GM23338 (cell line): ENCODE results near the gene TBC1D5.

Experiments
- EZH2 ChIP-seq: fragments of 200-600 bp; sonication (generic); IDR thresholded peaks from one replicate; pipeline ENCODE4 v1.8.0; 2017; ENCODE audit warnings: antibody characterized with exemption, mild to moderate bottlenecking, low read depth; ENCODE audit not compliant: unreplicated experiment
- POLR2AphosphoS5 ChIP-seq: IDR thresholded peaks from 2 replicates; pipeline ENCODE4 v1.6.1; 2016; ENCODE audit warnings: antibody characterized with exemption, low read depth
- TF ChIP-seq, protein P1 (sequence below), 2 experiments: fragments of 200-600 bp in 1 of 2; sonication (generic) in 1 of 2; conservative IDR thresholded peaks; 2 replicates each; pipeline versions ENCODE4 v1.5.1 to v1.6.1; 2016 to 2017; ENCODE audit warnings: antibody characterized with exemption in 2 of 2, low read depth in 2 of 2, mild to moderate bottlenecking in 2 of 2, moderate library complexity in 1 of 2

DNA sequence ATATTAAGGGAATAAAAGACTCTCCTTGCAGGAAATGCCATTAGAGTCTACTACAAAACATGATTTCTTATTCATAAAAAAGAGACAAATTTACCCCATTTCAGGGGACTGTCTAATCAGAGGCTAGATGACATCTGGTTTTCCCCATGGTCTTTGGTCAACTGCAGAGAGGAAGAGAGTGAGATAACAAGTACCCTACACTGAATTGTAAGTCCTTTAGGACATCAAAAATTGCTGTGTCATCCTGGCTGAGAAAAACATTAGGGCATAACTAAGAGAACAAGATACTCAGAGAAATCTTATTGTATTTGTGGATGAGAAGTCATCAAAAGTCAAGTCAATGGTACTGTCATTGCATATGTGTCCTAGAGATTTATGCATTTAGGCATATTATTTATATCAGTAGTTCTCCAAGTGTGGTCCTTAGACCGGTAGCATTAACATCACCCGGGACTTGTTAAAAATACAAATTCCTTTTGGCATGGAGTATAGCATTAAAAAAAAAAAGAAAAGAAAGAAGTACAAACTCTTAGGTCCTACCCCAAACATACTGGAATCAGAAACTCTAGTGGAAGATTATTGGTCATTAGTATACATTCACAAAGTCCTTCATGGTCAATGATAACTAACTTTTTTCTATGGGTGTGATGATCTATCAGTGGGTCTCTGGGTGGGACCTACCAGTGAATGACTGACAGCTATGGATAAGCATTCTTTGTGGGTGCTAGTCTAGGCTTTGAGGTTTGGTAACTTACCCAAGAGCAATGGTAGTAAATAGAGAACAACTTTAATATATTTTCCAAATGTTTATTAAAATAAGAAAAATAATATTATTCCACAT, 29.0 kb upstream of the TBC1D5 start:
- TF ChIP-seq, protein P1, sequence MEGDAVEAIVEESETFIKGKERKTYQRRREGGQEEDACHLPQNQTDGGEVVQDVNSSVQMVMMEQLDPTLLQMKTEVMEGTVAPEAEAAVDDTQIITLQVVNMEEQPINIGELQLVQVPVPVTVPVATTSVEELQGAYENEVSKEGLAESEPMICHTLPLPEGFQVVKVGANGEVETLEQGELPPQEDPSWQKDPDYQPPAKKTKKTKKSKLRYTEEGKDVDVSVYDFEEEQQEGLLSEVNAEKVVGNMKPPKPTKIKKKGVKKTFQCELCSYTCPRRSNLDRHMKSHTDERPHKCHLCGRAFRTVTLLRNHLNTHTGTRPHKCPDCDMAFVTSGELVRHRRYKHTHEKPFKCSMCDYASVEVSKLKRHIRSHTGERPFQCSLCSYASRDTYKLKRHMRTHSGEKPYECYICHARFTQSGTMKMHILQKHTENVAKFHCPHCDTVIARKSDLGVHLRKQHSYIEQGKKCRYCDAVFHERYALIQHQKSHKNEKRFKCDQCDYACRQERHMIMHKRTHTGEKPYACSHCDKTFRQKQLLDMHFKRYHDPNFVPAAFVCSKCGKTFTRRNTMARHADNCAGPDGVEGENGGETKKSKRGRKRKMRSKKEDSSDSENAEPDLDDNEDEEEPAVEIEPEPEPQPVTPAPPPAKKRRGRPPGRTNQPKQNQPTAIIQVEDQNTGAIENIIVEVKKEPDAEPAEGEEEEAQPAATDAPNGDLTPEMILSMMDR (conservative IDR thresholded peaks at IDR 0.05; ENCODE audit: low read depth in 2 of 2), result no peak
- no peak for TF ChIP-seq EZH2
- TF ChIP-seq POLR2AphosphoS5, result no peak
